GM12878 (cell line): ENCODE data around the gene STEAP1B. TPM values are rescaled to one million over a fixed set of nuclear protein-coding genes. Genes with fewer than 3 reads are reported as not detected.
"Not testable (repeated sequence)": the region's sequence is repeated elsewhere in the genome, so short reads cannot be mapped to it uniquely, and the experiment has no call there.

Source experiments
- ATAC-seq: fragments of 200-7000 bp; cut with Tn5 transposase; 3 replicates; pipeline ENCODE4 v1.9.1; 2020; ENCODE audit warnings: mild to moderate bottlenecking, moderate library complexity
- BruUV-seq: library from RNA; stranded (reverse); fragments of 400-500 nt; replicated peaks from 2 replicates; lab custom pipeline; 2021; lab: Mats Ljungman, UMichigan
- CTCF ChIA-PET: fragments of 300-600 bp; sonication (Branson Sonifier 250); formaldehyde crosslinking; extraction: SDS; loops from one replicate; lab custom pipeline; 2021; ENCODE audit warnings: inconsistent platforms; lab: Yijun Ruan, JAX
- POLR2A ChIA-PET: fragments of 350-600 bp; formaldehyde crosslinking; extraction: SDS; loops from one replicate; lab custom pipeline; 2021; ENCODE audit warnings: inconsistent platforms; lab: Charles Lee
- RAD21 ChIA-PET: fragments of 300-600 bp; sonication (Branson Sonifier 250); formaldehyde crosslinking; loops from one replicate; lab custom pipeline; 2023; ENCODE audit warnings: antibody characterized with exemption; ENCODE audit not compliant: unreplicated experiment; lab: Charles Lee
- SMC1A ChIA-PET: fragments of 300-600 bp; sonication (Branson Sonifier 250); formaldehyde crosslinking; loops from one replicate; lab custom pipeline; 2023; ENCODE audit not compliant: unreplicated experiment, uncharacterized antibody; lab: Charles Lee
- DNase-seq: peaks from one replicate; pipeline ENCODE4 v3.0.0-alpha.2; 2011; ENCODE audit warnings: low read depth, low spot score
- FAIRE-seq: peaks from 3 replicates; lab custom pipeline; 2011; peaks lifted over from hg19 to GRCh38; lab: Jason Lieb, UNC
- H2AFZ ChIP-seq: 2 replicates; pipeline ENCODE4 v1.6.0; 2011; ENCODE audit warnings: low read depth, low read length, control low read depth; ENCODE audit not compliant: control insufficient read depth
- H3K27ac ChIP-seq: 2 replicates; pipeline ENCODE4 v1.5.1; 2011; ENCODE audit warnings: control low read depth; ENCODE audit not compliant: control insufficient read depth, insufficient read depth
- H3K27me3 ChIP-seq, 2 experiments: replicated peaks in 1 of 2; 2 replicates each; pipeline versions ENCODE4 v1.6.0 to v1.6.1; 2011; ENCODE audit warnings: low read length in 1 of 2; ENCODE audit not compliant: control insufficient read depth in 2 of 2, insufficient read depth in 2 of 2
- H3K36me3 ChIP-seq, 2 experiments: 2 replicates each; pipeline ENCODE4 v1.5.1; 2011; ENCODE audit warnings: low read length in 1 of 2; ENCODE audit not compliant: control insufficient read depth in 2 of 2, insufficient read depth in 2 of 2
- H3K4me1 ChIP-seq: 2 replicates; pipeline ENCODE4 v1.6.1; 2011; ENCODE audit warnings: mild to moderate bottlenecking, low read length, moderate library complexity, mixed read lengths; ENCODE audit not compliant: control insufficient read depth, insufficient read depth
- H3K4me2 ChIP-seq: 2 replicates; pipeline ENCODE4 v1.6.0; 2011; ENCODE audit warnings: control low read depth; ENCODE audit not compliant: control insufficient read depth, insufficient read depth
- H3K4me3 ChIP-seq: fragments of 200-600 bp; sonication (generic); 2 replicates; pipeline ENCODE4 v1.5.1; 2016
- H3K79me2 ChIP-seq: 2 replicates; pipeline ENCODE4 v1.6.0; 2011; ENCODE audit warnings: low read length; ENCODE audit not compliant: control insufficient read depth, insufficient read depth
- H3K9ac ChIP-seq: 2 replicates; pipeline ENCODE4 v1.8.0; 2011; ENCODE audit warnings: low read length, control low read depth, mixed read lengths; ENCODE audit not compliant: control insufficient read depth, insufficient read depth
- H3K9me3 ChIP-seq: replicated peaks from 3 replicates; pipeline ENCODE4 v1.5.1; 2011; ENCODE audit warnings: mild to moderate bottlenecking, low read length; ENCODE audit not compliant: control insufficient read depth, insufficient read depth
- H4K20me1 ChIP-seq: 2 replicates; pipeline ENCODE4 v1.6.0; 2011; ENCODE audit not compliant: control insufficient read depth, insufficient read depth
- CBX5 ChIP-seq: sonication (generic); IDR thresholded peaks from 2 replicates; pipeline ENCODE4 v1.6.1; 2016; ENCODE audit warnings: low read depth, moderate library complexity, mild to moderate bottlenecking, inconsistent platforms
- ETV6 ChIP-seq, 2 experiments: fragments of 450-650 bp in 1 of 2; IDR thresholded peaks in 1 of 2; conservative IDR thresholded peaks in 1 of 2; 2 replicates each; pipeline ENCODE4 v1.6.1; 2014; ENCODE audit warnings: antibody characterized with exemption in 1 of 2, borderline replicate concordance in 1 of 2, low read depth in 1 of 2, mild to moderate bottlenecking in 1 of 2, moderate library complexity in 1 of 2
- MTA3 ChIP-seq: IDR thresholded peaks from 2 replicates; pipeline ENCODE4 v1.6.1; 2012; ENCODE audit warnings: low read length, inconsistent platforms, borderline replicate concordance
- POLR2AphosphoS5 ChIP-seq: IDR thresholded peaks from 2 replicates; pipeline ENCODE4 v1.6.1; 2011; ENCODE audit warnings: mild to moderate bottlenecking, low read length, inconsistent platforms
- SMAD5 ChIP-seq: IDR thresholded peaks from 2 replicates; pipeline ENCODE4 v1.6.1; 2016; ENCODE audit warnings: antibody characterized with exemption, low read depth
- STAT3 ChIP-seq: IDR thresholded peaks from 2 replicates; pipeline ENCODE4 v1.6.1; 2011; ENCODE audit warnings: low read depth, low read length, improper control_type of control experiment
- ZBTB4 ChIP-seq: fragments of 450-650 bp; formaldehyde crosslinking; IDR thresholded peaks from 2 replicates; pipeline ENCODE4 v1.4.0; 2022; ENCODE audit warnings: mild to moderate bottlenecking, moderate library complexity
- ZNF592 ChIP-seq: fragments of 450-650 bp; IDR thresholded peaks from 2 replicates; pipeline ENCODE4 v1.6.1; 2017; ENCODE audit warnings: mild to moderate bottlenecking, moderate library complexity
- ZNF622 ChIP-seq: fragments of 450-650 bp; IDR thresholded peaks from 2 replicates; pipeline ENCODE4 v1.6.1; 2017; ENCODE audit warnings: mild to moderate bottlenecking, inconsistent platforms
- WGBS: methylation state at CpG from one replicate; pipeline ENCODE4 v1.1.6; 2016; ENCODE audit warnings: low lambda C conversion rate; ENCODE audit not compliant: insufficient replicate concordance, insufficient coverage; ENCODE audit errors: missing lambda C conversion rate; 5-methylcytosine and 5-hydroxymethylcytosine counted together
- in situ Hi-C: fragments of 300-500 bp; cut with MboI; formaldehyde crosslinking; loops from 9 replicates; pipeline ENCODE4 v1.14.3; 2018; ENCODE audit warnings: mixed read lengths
- intact Hi-C: fragments of 100-400 bp; cut with micrococcal nuclease; formaldehyde crosslinking; loops from one replicate; pipeline ENCODE4 v1.14.2; 2022; ENCODE audit not compliant: unreplicated experiment
- polyA plus RNA-seq, 11 experiments: library from polyadenylated mRNA; depleted of rRNA in 4 of 11; unstranded in 6 of 11; stranded (reverse) in 5 of 11; fragments of >200 nt; fragmentation: Nextera tagmentation in 4 of 11; fragmentation: Illumina TruSeq in 1 of 11; extraction: Ambion mirVana in 4 of 11; extraction: Trizol in 1 of 11; gene quantifications; 1 replicate in 1 of 11; 2 replicates in 10 of 11; pipeline versions ENCODE4 v1.2.1 to v1.2.3, GENCODE V29; 2011 to 2016; ENCODE audit warnings: inconsistent platforms in 2 of 11, missing spikeins in 2 of 11, low read depth in 1 of 11
- total RNA-seq, 4 experiments: library from RNA; depleted of rRNA in 3 of 4; stranded (reverse); fragments of >200 nt in 3 of 4; fragmentation: Illumina TruSeq in 1 of 4; extraction: Trizol in 1 of 4; gene quantifications; 2 replicates each; pipeline versions ENCODE4 v1.2.1 to v1.2.3, GENCODE V29; 2013 to 2021

STEAP1B gene
- total and polyA plus RNA-seq, 10 of the 15 experiments (the other 5 are each of a cell fraction or from before 2014, with no cell fraction given) = 0.14 TPM; not detected in 9

- SMC1A ChIA-PET = no interaction called here
- BruUV-seq = no TSS peak
- no peak overlapping the region for H3K4me2 ChIP-seq
- no peaks in the 10 kb centered on the region for H3K9me3 ChIP-seq
- no peak for DNase-seq
- in situ Hi-C loops (no loop called here), intact Hi-C loops (no loop called here)
- no peaks in the 10 kb centered on the region for H4K20me1 ChIP-seq
- RAD21 ChIA-PET = no interaction called here
- H3K36me3 ChIP-seq = no peaks in the 10 kb centered on the region
- H3K4me1 ChIP-seq = no peaks in the 10 kb centered on the region
- no peak for ATAC-seq
- POLR2A ChIA-PET = no interaction called here
- H3K79me2 ChIP-seq = no peaks in the 10 kb centered on the region
- FAIRE-seq = no peak
- no peaks in the 10 kb centered on the region for H3K27me3 ChIP-seq
- no peak overlapping the region for H3K9ac ChIP-seq
- H2AFZ ChIP-seq = no peak overlapping the region
- H3K4me3 ChIP-seq = no peak overlapping the region
- no peak overlapping the region for H3K27ac ChIP-seq
- CTCF ChIA-PET = no interaction called here
- 55% methylated on average over 5 of the region's 5 CpGs for WGBS
- TF ChIP-seq SMAD5 = no peak
- no peak for TF ChIP-seq ZNF622
- no peak for TF ChIP-seq POLR2AphosphoS5
- TF ChIP-seq ZBTB4 (CRISPR knock-in tag) = no peak
- no peak for TF ChIP-seq STAT3
- TF ChIP-seq ETV6 (conservative IDR thresholded peaks at IDR 0.05 in 1 of 2, IDR thresholded peaks at IDR 0.05 in 1 of 2; ENCODE audit: borderline replicate concordance in 1 of 2, low read depth in 1 of 2) = no peak
- no peak for TF ChIP-seq CBX5
- no peak for TF ChIP-seq MTA3
- no peak for TF ChIP-seq ZNF592
Observed at GRCh38 chr7:22499044-22499443, 944 bp downstream of the STEAP1B start.

GRCh38 chr7:22496912-22497311 is 3.1 kb downstream of the STEAP1B start:
- POLR2A ChIA-PET, SMC1A ChIA-PET, in situ Hi-C loops, H3K4me2 ChIP-seq, H3K4me1 ChIP-seq, H4K20me1 ChIP-seq, H3K27me3 ChIP-seq, DNase-seq, H3K27ac ChIP-seq, H2AFZ ChIP-seq, CTCF ChIA-PET, RAD21 ChIA-PET, intact Hi-C loops, ATAC-seq, H3K36me3 ChIP-seq, H3K4me3 ChIP-seq, BruUV-seq, H3K79me2 ChIP-seq, H3K9me3 ChIP-seq, FAIRE-seq, H3K9ac ChIP-seq: not testable (repeated sequence)
- 48% methylated on average over 2 of the region's 2 CpGs for WGBS
